Putamen (tissue), 1 donor: Measurements from ENCODE around the gene ACTL8.
A peak's percentile ranks its signal among the peaks of the same experiment; 100 is the strongest.
"Not testable (repeated sequence)": the region's sequence is repeated elsewhere in the genome, so short reads cannot be mapped to it uniquely, and the experiment has no call there.

Source experiments
- DNase-seq: peaks from one replicate; pipeline ENCODE4 v3.0.0-alpha.2; 2016; ENCODE audit warnings: low spot score

Gene ACTL8

DNA sequence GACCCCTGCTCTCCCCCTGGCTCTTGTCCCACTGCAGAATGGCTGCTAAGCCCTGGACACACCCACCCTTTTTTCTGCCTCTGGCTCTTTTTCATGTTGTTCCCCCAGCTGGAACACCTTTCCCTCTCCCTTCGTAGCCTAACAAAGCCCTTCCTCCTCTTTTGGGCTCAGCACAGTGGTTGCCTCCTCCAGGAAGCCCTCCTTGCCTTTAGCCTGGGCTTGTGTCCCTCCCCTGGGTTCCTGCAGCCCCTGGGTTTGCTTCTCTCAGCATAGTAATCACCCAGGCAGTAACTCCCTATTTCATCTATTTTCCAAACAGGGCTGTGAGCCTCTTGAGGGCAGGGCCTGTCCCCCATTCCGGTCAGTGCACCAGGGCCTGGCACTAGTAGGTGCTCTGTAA, 19.8 kb upstream of the ACTL8 start:
- DNase-seq: no peak

DNA sequence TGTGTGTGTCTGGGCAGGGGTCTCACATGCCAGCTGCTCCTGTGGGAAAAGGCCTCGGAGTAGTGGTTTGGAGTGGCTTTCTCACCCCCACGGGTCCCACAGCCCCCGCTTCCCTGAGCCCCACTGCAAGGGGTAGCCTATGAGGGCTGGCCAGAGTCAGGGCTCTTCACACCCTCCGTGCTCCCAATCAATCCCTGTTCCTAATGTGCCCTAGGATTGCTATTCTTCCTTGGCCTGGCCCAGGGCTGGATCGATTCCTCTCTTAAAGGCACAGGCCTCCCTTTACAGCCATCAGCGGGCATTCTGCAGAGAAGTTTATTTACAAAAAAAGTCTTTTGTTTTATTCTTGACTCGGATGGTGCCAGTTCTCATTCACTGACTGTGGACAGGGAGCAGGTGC, 19.3 kb upstream of the ACTL8 start:
- no peak for DNase-seq

DNA sequence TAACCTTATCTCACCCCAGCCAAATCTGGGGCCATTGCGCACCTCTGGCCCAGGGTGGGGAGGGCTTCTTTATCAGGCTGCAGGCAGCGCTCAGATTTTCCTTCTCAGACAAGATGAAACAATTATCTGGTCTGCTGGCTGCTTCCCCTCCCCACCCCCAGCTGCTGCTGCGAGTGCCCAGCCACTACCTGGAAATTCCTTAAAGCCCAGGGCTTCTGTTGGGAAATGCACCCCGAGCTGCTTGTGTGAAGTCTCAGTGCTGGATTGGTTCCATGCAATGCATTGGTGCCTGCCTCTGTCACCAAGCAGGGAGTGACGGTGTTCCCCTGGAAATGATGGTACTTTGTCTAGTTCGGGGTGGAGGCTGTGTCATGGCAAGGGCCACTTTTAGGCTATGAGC, 18.5 kb upstream of the ACTL8 start:
- DNase-seq: no peak

GRCh38 chr1:17739050-17739449, 16.1 kb upstream of the ACTL8 start:
- no peak for DNase-seq

DNA sequence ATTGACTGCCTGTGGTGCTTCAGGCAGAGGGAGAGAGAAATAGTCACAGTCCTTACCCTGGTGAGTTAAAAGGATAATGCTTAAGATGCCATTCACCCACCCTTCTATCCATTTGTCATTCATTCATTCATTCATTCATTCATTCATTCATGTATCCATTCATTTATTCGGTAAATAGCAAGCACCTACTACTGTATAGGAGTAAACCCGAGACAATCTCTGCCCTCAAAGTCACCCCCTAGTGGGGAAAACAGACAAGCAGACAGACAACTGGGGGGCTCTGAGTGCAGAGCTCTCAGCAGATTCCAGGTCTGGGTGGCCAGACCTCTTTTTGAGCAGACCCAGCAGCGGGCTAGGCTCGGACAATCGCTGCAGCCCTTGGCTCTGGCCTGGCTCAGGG, 14.1 kb upstream of the ACTL8 start:
- DNase-seq: no peak

DNA sequence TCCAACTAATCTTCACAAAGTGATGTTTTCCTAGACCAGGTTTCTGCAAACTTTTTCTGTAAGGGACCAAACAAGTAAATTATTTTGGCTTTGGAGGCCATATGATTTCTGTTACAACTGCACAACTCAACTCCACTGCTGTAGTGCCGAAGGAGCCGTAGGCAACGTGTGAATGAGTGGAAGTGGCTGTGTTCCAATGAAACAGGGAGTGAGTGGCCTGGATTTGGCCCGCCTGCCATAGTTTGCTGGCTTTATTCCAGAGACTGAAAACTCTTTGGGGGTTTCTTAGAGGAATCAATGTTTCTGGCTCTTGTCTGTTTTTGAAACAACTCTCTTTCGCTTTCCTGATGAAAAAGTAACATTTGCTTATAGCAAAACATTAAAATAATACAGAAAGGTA, 12.6 kb upstream of the ACTL8 start:
- DNase-seq: no peak

DNA sequence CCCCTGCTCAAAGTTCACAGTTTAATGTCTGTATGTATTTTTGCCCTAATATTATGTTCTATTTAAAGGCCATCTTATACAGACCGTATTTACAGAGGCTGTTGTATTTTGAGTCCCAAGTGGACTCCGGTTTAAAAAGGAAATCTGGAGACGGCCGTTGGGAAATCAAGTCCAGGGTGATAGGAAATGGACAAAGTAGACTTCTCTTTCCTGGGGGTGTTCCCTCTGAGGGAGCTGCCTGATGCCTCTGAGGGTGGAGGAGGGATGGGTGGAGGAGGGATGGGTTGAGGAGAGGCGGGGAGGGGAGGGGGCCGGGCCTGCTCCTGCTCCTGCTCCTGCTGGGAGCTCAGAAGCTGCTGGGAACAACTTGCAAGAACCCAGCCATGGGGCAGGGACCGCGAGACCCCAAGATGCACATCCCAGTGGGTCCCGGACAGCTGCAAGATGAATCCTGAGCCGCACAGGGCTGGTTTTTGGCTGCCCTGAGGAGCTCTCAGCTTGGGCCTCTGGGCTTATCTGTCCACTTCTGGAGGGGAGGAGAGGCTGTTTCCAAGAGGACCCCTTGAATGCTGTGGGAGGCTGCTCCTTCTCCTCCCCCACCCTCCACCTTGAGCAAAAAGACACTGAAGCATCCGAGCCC, 12.0 kb upstream of the ACTL8 start:
- DNase-seq: no peak

DNA sequence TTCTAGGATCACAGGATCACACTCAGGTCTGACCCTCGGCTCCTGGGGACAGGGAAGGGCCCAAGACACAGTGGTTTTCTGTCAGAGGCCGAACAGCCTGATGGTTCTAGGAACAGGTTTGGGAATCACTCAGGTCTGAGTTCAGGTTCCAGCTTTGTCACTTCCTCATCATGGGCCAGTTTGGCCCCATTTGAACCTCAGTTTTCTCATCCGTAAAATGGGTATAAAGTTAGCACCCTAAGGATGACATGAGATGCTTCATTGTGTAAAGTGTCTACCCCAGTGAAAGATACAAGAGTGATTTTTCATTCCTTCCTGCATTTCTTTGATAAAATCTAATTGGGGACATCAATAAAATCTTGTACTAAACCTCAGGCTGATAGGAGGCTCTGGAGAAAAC, 11.2 kb upstream of the ACTL8 start:
- DNase-seq: no peak

DNA sequence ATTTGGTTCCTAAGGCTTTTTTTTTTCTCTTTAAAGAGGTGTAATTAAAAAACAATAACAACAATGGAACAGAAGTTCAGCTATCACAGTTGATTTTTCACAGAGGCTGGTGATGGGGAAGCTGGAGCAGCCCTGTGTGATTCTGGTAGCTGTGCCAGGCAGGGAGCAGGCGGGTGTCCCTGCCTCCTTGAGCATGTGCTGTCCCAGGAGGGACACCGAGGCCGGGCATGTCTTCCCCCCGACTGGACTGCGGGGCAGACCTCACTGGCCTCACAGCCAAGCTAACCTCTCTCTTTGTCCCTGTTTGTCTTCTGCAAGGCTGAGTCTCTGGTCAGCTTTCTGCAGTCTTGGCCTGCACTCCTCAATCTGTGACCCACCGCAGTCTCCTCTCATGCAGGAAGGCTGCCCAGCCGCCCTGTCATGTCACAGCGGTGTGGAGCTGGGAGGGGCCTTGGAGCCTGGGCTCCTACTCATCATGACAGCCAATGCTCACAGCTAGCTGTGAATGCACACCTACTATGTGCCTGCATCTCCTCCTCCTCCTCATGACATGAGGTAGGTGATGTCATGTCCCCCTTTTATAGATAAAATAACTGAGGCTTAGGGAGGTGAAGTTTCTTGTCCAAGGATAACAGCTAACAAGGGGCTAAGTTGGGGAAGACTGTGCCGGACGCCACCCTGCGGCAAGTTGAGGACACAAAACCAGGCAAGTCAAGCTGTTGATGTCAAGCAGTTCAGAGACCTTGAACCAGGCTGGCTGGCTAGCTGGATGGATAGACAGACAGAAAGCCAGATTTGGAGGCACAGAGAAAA, 10.3 kb upstream of the ACTL8 start:
- DNase-seq: no peak

DNA sequence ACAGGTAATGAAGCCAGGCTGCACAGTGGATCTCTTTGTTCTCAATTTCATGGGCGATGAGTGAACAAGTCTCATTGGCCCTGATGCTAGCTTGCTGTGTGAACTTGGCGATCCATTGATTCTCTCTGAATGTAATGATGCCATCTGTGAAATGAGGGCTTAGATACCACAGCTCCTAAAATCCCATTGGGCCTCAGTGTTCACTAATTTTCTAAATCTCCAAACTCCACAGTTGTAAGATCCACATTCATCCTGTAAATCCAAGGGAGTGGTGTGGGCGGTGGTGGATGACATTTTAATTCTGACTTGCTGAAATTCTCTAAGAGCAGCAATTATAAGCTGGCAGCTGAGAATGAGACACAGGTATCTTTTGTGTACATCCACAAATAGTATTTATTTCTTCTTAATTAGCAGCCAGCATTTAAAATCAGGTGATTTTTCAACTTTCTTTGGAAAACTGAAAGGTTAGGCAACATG, 9.6 kb upstream of the ACTL8 start:
- peak; percentile 34 for DNase-seq

DNA sequence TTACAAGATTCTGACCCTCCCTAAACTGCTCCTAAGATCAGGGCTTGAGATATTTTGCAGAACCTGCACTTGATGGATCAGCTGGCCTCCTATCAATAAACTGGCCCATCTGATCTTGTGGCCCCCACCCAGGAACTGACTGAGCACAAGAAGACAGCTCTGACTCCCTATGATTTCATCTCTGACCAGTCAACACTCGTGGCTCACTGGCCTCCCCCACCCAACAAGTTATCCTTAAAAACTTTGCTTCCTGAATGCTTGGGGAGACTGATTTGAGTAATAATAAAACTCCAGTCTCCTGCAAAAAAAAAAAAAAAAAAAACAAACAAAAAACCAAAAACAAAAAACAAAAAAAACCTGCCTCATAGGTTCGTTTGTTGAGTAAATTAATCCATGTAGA, 8.9 kb upstream of the ACTL8 start:
- DNase-seq: not testable (repeated sequence)

GRCh38 chr1:17746920-17747319, 8.2 kb upstream of the ACTL8 start:
- no peak for DNase-seq

DNA sequence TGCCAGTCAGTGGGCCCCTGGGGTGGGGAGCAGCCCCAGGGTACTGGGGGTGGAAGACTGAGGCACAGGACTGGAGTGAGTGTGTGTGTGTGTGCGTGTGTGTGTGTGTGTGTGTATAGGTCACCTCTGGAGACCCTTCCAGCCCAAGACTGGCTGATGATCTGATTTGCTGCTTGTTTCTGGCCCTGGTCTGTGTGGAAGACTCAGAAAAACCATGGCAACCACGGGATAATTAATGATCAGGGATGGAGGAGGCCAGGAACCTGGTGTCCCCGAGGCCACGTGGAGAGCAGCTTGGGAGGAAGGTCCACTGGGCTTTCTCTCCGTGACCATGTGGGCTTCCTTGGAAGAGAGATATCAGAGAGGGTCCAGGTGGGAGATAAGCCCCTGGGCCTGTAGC, 4.8 kb upstream of the ACTL8 start:
- no peak for DNase-seq

GRCh38 chr1:17752356-17752755, 2.8 kb upstream of the ACTL8 start:
- no peak for DNase-seq

DNA sequence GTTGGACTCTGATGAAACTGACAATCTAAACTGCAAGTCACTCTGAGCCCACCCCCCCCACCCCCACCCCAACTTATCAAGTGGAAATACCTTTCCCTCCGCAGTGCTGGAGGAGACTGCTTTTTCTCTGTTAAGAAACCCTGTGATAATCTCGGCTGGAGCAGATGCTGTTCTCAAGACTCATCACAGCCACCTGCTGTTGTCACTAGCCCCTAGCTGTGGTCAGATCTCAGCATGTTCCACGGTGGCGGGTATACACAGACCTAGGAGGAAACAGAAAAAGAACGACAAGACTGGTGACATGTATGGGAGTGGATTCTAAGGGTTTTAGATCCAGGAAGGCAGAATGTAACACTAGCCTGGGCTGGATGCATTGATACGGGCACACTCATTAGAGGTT, 2.3 kb downstream of the ACTL8 start:
- no peak for DNase-seq

DNA sequence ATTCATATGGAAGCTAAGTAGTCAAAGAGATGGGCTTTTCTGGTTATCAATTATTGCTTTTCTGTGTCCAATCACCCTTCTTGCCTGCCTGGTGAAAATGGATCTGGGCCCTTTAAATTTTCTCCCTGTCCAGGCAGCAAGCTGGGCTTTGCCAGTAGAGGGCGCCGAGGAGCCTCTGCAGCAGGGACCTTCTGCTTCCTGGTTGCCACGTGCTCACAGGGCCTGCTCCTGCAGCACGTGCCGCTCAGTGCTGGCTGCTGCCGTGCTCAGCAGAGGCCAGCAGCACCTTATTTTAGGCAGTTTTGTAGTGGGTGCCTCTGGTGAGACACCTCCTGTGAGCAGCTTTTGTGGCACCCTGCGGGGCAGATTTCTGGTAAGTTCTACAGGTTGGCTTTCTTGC, 4.0 kb downstream of the ACTL8 start:
- DNase-seq: no peak

DNA sequence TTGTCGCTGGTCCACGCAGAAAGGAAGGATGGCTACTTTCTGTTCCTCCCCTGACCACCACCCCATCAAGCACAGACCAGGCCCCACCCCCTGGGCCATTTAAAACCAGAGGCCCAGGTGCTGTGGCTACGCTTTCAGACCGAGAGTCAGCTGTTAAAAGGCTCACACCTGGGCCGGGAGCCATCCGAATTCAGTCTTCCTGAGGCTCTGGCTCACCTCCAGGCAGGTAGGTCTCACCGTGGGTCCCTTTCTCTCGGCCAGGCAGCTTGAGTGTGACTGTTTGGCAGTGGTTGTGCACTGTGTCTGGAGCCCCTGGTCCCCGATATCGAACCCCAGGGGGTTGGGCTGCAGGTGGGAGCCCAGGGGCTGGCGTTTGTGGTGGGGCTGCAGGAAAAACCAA, 7.2 kb downstream of the ACTL8 start:
- DNase-seq: no peak

DNA sequence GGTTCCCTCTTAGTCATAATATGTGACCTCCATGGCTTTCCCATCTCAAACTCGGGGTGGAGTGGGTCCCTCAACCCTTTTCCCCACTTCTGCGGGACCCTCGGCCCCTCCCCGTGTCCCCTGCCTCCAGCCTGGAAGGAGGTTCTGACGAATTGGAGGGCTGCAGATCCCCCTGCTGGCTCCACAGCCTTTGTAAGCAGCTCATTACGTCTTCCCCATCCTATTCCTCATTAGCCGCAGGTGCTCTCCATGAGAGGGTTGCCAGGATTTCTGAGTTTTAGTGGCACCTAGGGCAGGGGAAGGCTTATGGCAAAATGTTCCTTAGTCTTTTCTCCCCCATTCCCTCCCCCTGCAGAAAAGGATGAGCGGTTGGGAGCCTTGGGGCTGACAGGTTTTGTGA, 8.3 kb downstream of the ACTL8 start:
- no peak for DNase-seq

- no peak for DNase-seq
These were observed 8.9 kb downstream of the ACTL8 start for GRCh38 chr1:17763995-17764394.

DNA sequence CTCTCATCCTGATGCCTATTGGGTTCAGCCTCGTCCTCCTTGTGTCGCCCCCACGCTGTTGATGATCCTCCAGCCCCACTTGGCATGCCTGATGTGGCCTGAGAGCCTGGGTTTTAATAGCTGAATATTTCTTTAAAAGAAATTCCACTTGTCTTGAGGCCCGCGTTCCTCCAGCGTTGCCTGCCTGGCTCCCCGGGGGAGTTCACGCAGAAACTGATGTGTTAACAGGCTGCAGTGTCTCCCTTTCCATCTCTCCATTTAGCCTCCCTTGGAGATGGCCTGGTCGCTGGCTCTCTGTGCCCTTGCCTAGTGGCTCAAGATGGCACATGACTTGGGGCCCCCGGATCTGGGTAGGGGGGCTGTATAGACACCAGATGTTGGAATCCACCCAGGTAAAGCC, 9.5 kb downstream of the ACTL8 start:
- DNase-seq: no peak

DNA sequence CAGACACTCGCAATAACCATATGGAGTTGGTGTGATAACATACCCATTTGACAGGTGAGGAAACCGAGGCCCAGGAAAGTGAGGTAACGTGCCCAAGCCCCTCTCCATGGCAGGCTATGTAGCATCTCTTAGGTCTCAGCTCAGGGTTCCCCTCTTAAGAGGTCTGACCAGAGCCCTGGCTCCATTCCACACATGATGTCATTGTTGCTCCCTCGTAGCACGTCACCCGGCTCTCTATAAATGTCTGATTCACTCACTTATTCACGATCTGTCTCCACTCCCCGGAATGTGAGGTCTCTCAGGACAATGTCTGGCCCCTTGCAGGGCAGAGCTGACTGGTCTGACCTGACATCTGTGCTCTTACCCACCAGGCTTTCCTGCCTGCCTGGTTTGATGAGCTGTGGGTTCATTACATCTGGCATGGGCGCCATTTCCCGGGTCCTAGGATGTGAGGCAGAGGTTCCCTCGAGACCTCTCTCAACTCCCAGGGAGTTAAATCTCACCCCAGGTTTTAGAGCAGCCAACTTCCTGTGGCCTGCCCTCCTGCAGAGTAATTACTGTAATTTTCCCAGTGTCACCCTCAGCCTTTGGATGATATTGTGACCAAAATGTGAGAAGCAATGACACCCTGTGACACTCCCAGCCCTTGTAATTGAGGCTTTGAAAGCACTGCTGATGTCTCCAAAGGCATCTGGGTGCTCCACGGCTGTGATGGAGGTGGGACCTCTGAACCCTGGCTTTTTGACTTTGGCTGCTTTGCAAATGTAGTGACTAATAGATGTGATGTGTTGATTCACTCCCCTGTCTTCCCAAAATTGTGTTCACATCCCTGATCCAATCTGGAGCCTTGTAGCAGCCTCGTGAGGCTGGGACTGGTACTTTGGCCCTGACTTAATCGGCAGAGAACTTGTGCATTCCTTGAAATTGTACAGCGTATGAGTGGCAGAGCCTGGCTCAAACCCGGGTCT, 10.6 kb downstream of the ACTL8 start:
- DNase-seq: no peak

- no peak for DNase-seq
These were observed 13.6 kb downstream of the ACTL8 start for GRCh38 chr1:17768651-17769241.
